ENCODE results near the gene CCNT2. TPM values are rescaled to one million over a fixed set of nuclear protein-coding genes. Genes with fewer than 3 reads are reported as not detected.

The CCNT2 gene
- polyA plus RNA-seq, 1 of the 3 experiments (the other 2 are of a cell fraction): 5.3 TPM

- Histone ChIP-seq H3K27ac (ENCODE audit: low read depth in 2 of 2, low read length in 1 of 2) (no peak overlapping the region), H3K9ac (no peak overlapping the region), H2AFZ (ENCODE audit: low read depth) (no peak overlapping the region), H4K20me1 (ENCODE audit: insufficient read depth) (no peaks in the 10 kb centered on the region), H3K9me2 (no peaks in the 10 kb centered on the region), H3K36me3 (replicated peaks in 1 of 2; ENCODE audit: control insufficient read depth in 1 of 2, insufficient read depth in 2 of 2, low read length in 1 of 2) (no peaks in the 10 kb centered on the region), H3K4me1 (ENCODE audit: control insufficient read depth in 1 of 2, insufficient read depth in 2 of 2, low read depth in 1 of 2, low read length in 1 of 2) (no peaks in the 10 kb centered on the region), H3K79me2 (ENCODE audit: insufficient read depth) (no peaks in the 10 kb centered on the region), H3K9me3 (no peaks in the 10 kb centered on the region), H3K27me3 (ENCODE audit: insufficient read depth) (no peaks in the 10 kb centered on the region), H3K4me2 (no peak overlapping the region), H3K4me3 (ENCODE audit: low read depth in 2 of 2, low read length in 1 of 2) (no peak overlapping the region), H3F3A (replicated peaks; ENCODE audit: insufficient read depth) (no peaks in the 10 kb centered on the region)
- POLR2A ChIA-PET: interaction anchor here (0.7 kb wide), 1 partner anchor 13 kb away, joined by 3 read pairs; no protein-coding TSS in a partner anchor
- CTCF ChIA-PET: interaction anchor here (0.5 to 6.4 kb wide), 31 partner anchors 9 to 1396 kb away, joined by 3 to 44 read pairs (median 4); partner anchors contain the start of gene R3HDM1
- DNase-seq: peak; percentile 42
- 30% methylated on average over 3 of the region's 3 CpGs for WGBS (ENCODE audit: low lambda C conversion rate)
- TF ChIP-seq CTCF (IDR thresholded peaks at IDR 0.05) (peak; percentile 66), RAD21 (IDR thresholded peaks at IDR 0.05; ENCODE audit: low read length) (peak; percentile 72), FOXM1 (IDR thresholded peaks at IDR 0.05; ENCODE audit: low read depth) (no peak)
Observed at GRCh38 chr2:134988994-134989605, 70.5 kb downstream of the CCNT2 start.

- Histone ChIP-seq H3K4me1 (ENCODE audit: control insufficient read depth in 1 of 2, insufficient read depth in 2 of 2, low read depth in 1 of 2, low read length in 1 of 2) (peaks cover 0 to 3% of the 10 kb centered on the region in 2 experiments; a peak in 1 of 4 replicates), H3K9me2 (no peaks in the 10 kb centered on the region), H3K4me2 (no peak overlapping the region), H3K9ac (no peak overlapping the region), H4K20me1 (ENCODE audit: insufficient read depth) (no peaks in the 10 kb centered on the region), H3K79me2 (ENCODE audit: insufficient read depth) (no peaks in the 10 kb centered on the region), H3K9me3 (no peaks in the 10 kb centered on the region), H3F3A (replicated peaks; ENCODE audit: insufficient read depth) (no peaks in the 10 kb centered on the region), H3K27ac (ENCODE audit: low read depth in 2 of 2, low read length in 1 of 2) (no peak overlapping the region), H2AFZ (ENCODE audit: low read depth) (no peak overlapping the region), H3K36me3 (replicated peaks in 1 of 2; ENCODE audit: control insufficient read depth in 1 of 2, insufficient read depth in 2 of 2, low read length in 1 of 2) (no peaks in the 10 kb centered on the region), H3K4me3 (ENCODE audit: low read depth in 2 of 2, low read length in 1 of 2) (no peak overlapping the region), H3K27me3 (ENCODE audit: insufficient read depth) (no peaks in the 10 kb centered on the region)
- 79% methylated on average over 2 of the region's 2 CpGs for WGBS (ENCODE audit: low lambda C conversion rate)
- CTCF ChIA-PET: interaction anchor here (0.8 to 7.7 kb wide), 4 partner anchors 602 to 799 kb away, joined by 3 to 75 read pairs (median 3); no protein-coding TSS in a partner anchor
- no peak for TF ChIP-seq TCF12 (IDR thresholded peaks at IDR 0.05)
- no peak for TF ChIP-seq TAF1 (IDR thresholded peaks at IDR 0.05; ENCODE audit: borderline replicate concordance, low read depth, low read length)
- POLR2A ChIA-PET: no interaction called here
- DNase-seq: no peak
Observed at GRCh38 chr2:134999521-134999920, 80.9 kb downstream of the CCNT2 start.

GRCh38 chr2:135002836-135003235, 84.2 kb downstream of the CCNT2 start:
- ChIA-PET POLR2A (no interaction called here), CTCF (interaction anchor here (3.6 to 7.7 kb wide), 4 partner anchors 13 to 795 kb away, joined by 14 to 139 read pairs (median 60); no protein-coding TSS in a partner anchor)
- H3K27ac ChIP-seq (ENCODE audit: low read depth in 2 of 2, low read length in 1 of 2): no peak overlapping the region
- no peaks in the 10 kb centered on the region for H3K36me3 ChIP-seq (replicated peaks in 1 of 2; ENCODE audit: control insufficient read depth in 1 of 2, insufficient read depth in 2 of 2, low read length in 1 of 2)
- H3K4me1 ChIP-seq (ENCODE audit: control insufficient read depth in 1 of 2, insufficient read depth in 2 of 2, low read depth in 1 of 2, low read length in 1 of 2): peaks cover 0 to 3% of the 10 kb centered on the region in 2 experiments; a peak in 1 of 4 replicates
- H2AFZ ChIP-seq (ENCODE audit: low read depth): no peak overlapping the region
- no peaks in the 10 kb centered on the region for H3K27me3 ChIP-seq (ENCODE audit: insufficient read depth)
- H4K20me1 ChIP-seq (ENCODE audit: insufficient read depth): no peaks in the 10 kb centered on the region
- 61% methylated on average over 4 of the region's 4 CpGs for WGBS (ENCODE audit: low lambda C conversion rate)
- no peaks in the 10 kb centered on the region for H3K9me2 ChIP-seq
- H3K4me3 ChIP-seq (ENCODE audit: low read depth in 2 of 2, low read length in 1 of 2): no peak overlapping the region
- H3K79me2 ChIP-seq (ENCODE audit: insufficient read depth): no peaks in the 10 kb centered on the region
- TF ChIP-seq SMC3 (IDR thresholded peaks at IDR 0.05; ENCODE audit: low read depth, low read length) (no peak), IRF3 (IDR thresholded peaks at IDR 0.05; ENCODE audit: low read depth, low read length) (no peak), RCOR1 (IDR thresholded peaks at IDR 0.05; ENCODE audit: low read length) (no peak), MEF2A (IDR thresholded peaks at IDR 0.05; ENCODE audit: borderline replicate concordance, low read depth) (no peak), EZH2phosphoT487 (IDR thresholded peaks at IDR 0.05; ENCODE audit: borderline replicate concordance, low read depth) (no peak), PBX3 (IDR thresholded peaks at IDR 0.05) (no peak), MAX (IDR thresholded peaks at IDR 0.05; ENCODE audit: low read depth) (no peak), FOSL2 (IDR thresholded peaks at IDR 0.05; ENCODE audit: borderline replicate concordance, low read depth) (no peak), GABPA (IDR thresholded peaks at IDR 0.05; ENCODE audit: low read depth) (no peak), USF1 (IDR thresholded peaks at IDR 0.05; ENCODE audit: borderline replicate concordance, low read depth) (no peak)
- no peak overlapping the region for H3K4me2 ChIP-seq
- no peaks in the 10 kb centered on the region for H3F3A ChIP-seq (replicated peaks; ENCODE audit: insufficient read depth)
- no peak overlapping the region for H3K9ac ChIP-seq
- H3K9me3 ChIP-seq: no peaks in the 10 kb centered on the region
- DNase-seq: no peak
